GM18951 (cell line): Measurements from ENCODE around the gene SLC22A7.

Experiments
- POLR2A ChIP-seq: IDR thresholded peaks from 4 replicates; pipeline ENCODE4 v1.6.1; 2011; ENCODE audit warnings: mild to moderate bottlenecking; ENCODE audit not compliant: insufficient read length, insufficient read depth; ENCODE audit errors: extremely low read depth
- in situ Hi-C: fragments of 300-500 bp; cut with MboI; formaldehyde crosslinking; loops from one replicate; pipeline ENCODE4 v1.12.0; 2022; ENCODE audit warnings: low sequenced_read_pairs, mixed read lengths, inconsistent platforms; ENCODE audit not compliant: unreplicated experiment

The SLC22A7 gene

GRCh38 chr6:43258807-43259686 lies 39.0 kb upstream of the SLC22A7 start:
- in situ Hi-C loops = loop anchor here (10.0 kb wide), 1 partner anchor 246 kb away; no protein-coding TSS in a partner anchor
- no peak for TF ChIP-seq POLR2A

DNA sequence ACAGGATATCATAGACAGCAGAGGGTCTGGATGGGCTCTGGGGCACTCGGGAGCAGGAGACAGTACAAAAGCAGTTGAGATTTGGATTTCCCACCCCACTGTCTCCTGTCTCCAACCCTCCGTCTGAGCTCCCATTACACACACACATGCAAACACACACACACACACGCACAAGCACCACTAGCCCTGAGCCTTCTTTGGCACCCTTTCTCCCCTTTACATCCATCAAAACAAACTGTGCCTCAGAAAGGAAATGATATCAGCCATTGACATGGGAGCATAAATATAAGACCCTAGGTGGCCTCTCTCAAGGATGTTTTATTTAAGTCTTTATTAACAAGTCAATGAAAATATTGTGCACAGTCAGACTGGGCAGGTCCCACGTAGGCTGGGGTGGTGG lies 37.3 kb upstream of the SLC22A7 start:
- no peak for TF ChIP-seq POLR2A
- in situ Hi-C loops = no loop called here

- no peak for TF ChIP-seq POLR2A
- in situ Hi-C loops = no loop called here
Measured at GRCh38 chr6:43261198-43261597, 36.9 kb upstream of the SLC22A7 start.

DNA sequence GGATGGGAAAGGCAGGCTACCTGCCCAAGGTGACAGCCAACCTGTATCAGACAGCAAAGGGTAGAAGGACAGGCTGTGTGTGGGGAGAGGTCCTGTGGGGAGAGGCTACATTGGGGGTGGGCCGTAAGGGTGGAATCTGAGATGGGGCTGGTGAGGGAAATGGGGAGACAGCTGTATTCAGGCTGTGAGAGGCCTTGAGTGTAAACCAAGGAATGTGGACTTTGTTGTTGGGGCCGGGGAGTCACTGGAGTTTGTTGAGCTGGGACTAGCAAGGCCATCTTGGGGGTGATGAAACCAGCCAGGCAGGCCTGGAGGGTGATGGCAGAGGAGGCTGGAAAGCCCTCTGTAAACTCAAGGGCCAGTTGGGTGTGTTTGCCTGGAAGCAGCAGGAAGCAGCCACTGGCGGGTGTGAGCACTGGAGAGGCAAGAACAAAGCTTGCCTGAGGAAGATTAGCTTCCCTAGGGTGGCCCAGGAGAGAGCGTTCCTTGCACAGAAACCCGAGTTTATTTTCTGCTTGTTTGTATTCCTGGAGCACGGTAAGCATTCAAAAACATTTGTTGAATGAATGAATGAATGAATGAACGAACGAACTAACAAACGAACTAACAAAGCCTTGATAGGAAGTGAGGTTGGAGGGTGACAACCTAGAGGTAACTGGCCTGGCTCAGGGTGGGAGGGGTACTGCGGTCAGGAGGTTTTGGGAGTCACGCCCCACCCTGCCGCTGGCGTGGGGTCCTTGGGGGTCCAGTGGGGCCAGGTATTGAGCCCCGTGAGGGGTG lies 35.9 kb upstream of the SLC22A7 start:
- in situ Hi-C loops = no loop called here

DNA sequence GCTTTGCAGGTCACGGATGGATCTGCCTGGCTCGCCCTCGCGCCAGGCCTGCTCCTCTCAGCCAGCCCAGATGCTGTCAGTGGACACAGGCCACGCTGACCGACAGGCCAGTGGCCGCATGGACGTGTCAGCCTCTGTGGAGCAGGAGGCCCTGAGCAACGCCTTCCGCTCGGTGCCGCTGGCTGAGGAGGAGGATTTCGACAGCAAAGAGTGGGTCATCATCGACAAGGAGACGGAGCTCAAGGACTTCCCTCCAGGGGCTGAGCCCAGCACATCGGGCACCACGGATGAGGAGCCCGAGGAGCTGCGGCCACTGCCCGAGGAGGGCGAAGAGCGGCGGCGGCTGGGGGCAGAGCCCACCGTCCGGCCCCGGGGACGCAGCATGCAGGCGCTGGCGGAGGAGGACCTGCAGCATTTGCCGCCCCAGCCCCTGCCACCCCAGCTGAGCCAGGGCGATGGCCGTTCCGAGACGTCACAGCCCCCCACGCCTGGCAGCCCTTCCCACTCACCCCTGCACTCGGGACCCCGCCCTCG lies 35.2 kb upstream of the SLC22A7 start:
- in situ Hi-C loops = no loop called here

More for the DNA sequence above, 35.9 kb upstream of the SLC22A7 start:
- no peak for TF ChIP-seq POLR2A

DNA sequence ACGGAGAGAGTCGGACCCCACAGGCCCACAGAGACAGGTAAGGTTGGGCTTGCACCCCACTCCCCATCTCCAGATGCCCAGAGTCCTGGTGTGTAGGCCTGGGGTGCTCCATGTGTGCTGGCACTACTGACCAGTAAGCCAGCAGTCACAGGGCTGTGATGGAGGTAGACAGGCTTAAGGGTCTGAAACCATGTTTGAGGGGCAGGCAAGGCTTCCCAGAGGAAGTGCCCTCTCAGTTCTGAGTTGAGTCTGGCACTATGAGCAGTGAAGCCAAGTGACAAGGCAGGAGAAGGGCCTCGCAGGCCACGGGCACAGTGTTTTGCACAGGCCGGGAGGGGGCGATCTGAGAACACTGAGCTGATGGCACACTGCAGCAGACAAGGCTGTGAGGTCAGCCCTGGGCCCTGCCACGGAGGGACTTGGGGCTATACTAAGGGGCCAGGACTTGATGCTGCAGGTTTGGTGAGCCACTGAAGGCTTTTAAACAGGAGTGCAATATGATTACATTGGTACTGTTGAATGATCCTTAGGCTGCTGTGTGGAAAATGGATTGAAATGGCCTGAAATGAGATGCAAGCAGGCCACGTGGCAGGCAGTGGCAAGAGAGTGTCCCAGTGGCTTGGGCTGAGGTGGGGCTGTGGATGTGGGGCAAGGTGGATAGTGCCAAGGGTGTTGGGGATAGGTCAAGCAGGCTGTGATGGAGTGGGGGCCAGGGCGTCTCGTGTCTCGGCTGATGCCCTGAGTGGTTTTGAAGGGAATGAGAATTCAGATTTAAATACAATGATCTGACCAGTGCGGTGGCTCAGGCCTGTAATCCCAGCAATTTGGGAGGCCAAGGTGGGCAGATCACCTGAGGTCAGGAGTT lies 34.5 kb upstream of the SLC22A7 start:
- TF ChIP-seq POLR2A = no peak
- in situ Hi-C loops = no loop called here

More for the DNA sequence above, 35.2 kb upstream of the SLC22A7 start:
- no peak for TF ChIP-seq POLR2A

DNA sequence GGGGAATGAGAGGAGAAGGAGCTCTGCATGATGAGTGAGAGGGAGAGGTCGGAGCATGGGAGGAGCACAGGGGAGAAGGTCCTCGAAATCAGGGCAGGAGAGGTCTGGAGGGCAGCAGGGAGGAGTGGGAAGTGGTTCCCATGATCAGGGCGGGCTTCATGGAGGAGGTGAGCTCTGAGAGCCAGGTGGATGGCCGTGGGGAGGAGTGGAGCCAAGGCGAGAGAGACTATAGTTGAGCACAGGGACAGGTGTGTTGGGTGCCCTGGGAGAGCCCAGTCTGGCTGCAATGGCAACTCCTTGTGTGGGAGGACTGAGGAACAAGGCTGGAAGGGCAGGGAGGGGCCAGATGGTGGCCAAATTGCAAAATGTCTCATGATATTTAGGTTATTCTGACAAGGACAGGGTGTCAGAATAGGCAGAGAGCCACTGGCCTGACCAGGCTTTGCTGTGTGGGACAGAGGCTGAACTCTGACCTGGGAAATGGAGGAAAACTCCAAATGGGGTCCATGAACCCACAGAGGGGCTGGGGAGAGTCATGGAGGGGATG lies 33.4 kb upstream of the SLC22A7 start:
- no peak for TF ChIP-seq POLR2A
- in situ Hi-C loops = no loop called here

GRCh38 chr6:43265564-43265963 lies 32.5 kb upstream of the SLC22A7 start:
- in situ Hi-C loops = no loop called here
- TF ChIP-seq POLR2A = no peak

GRCh38 chr6:43267619-43268354 lies 30.3 kb upstream of the SLC22A7 start:
- no peak for TF ChIP-seq POLR2A
- in situ Hi-C loops = no loop called here

DNA sequence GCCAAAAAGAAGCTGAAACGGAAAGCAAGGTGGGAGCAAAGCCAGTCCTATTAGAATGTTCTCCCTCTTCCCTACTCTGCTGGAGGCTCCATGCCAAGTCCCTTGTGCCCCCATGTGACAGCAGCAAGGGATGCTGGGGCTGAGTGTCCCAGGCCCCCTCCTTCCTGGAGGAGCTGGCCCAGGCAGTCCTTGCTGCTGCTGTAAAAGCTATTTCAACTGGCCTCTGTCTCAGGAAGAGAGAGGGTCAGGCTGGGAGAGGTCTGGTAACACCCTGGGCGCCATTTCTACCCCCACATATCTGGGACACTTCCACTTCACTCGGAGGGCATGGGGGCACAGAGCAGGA lies 29.7 kb upstream of the SLC22A7 start:
- no peak for TF ChIP-seq POLR2A
- in situ Hi-C loops = no loop called here

GRCh38 chr6:43268782-43269272 lies 29.2 kb upstream of the SLC22A7 start:
- no peak for TF ChIP-seq POLR2A
- in situ Hi-C loops = no loop called here
